ENCODE data around the gene ITPR1.
A peak's percentile ranks its signal among the peaks of the same experiment; 100 is the strongest.

ITPR1 gene

DNA sequence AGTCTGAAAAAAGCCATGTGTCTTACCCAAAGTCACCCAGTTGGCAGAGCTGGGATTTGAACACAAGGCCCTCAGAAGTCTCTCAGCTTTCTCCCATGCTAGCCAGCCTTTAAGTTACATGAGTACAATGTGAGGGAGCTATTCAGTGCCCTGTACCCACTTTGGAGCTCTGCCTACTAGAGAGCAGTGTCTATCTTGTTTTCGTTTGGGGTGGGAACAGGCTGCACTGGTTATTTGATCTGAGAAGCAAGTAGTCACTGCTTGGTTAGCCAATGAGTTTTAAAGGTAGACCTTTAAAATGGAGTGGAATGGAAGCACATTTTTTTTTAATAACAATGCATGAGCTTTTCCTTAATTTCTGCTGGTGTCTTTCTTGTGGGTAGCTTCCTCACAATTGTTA, 255.0 kb downstream of the ITPR1 start:
- CTCF ChIA-PET, result no interaction called here
- POLR2A ChIA-PET (ENCODE audit: low non-redundant PET), result no interaction called here
- no peak for DNase-seq (ENCODE audit: low spot score)
- TF ChIP-seq, protein P1, sequence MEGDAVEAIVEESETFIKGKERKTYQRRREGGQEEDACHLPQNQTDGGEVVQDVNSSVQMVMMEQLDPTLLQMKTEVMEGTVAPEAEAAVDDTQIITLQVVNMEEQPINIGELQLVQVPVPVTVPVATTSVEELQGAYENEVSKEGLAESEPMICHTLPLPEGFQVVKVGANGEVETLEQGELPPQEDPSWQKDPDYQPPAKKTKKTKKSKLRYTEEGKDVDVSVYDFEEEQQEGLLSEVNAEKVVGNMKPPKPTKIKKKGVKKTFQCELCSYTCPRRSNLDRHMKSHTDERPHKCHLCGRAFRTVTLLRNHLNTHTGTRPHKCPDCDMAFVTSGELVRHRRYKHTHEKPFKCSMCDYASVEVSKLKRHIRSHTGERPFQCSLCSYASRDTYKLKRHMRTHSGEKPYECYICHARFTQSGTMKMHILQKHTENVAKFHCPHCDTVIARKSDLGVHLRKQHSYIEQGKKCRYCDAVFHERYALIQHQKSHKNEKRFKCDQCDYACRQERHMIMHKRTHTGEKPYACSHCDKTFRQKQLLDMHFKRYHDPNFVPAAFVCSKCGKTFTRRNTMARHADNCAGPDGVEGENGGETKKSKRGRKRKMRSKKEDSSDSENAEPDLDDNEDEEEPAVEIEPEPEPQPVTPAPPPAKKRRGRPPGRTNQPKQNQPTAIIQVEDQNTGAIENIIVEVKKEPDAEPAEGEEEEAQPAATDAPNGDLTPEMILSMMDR (conservative IDR thresholded peaks at IDR 0.05; ENCODE audit: low read depth), result no peak
- no peak overlapping the region for H3K27ac ChIP-seq

DNA sequence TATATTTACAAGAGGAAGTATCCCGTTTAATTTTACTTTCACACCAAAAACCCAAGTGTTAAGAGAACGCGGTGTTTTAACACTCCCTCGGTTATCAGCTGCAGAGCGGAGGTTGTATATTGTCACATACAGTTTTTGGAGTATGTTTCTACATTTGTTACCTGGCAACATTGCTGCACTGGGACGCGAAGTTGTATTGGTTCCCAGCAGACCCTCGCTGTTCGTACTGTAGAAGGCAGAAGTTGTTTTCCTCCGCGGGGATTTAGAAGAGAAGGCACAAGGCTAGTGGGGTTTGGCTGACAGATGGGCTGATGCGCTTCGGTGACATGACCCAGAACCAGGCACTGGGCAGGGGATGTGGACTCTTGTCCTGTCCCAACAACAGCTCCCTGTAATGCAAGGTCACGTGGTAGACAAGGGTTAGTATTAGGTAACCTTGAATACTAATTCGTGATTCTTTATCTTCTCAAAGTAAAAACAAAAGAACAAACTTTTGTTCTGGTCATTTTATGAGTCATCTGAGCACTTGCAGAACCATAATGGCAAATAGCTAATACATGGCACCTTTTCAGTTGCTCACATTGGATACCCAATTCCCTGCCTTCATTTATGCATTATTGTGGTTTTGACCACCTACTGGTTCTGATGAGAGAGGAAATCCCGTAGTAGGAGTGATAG, 255.7 kb downstream of the ITPR1 start:
- TF ChIP-seq, protein P1 (conservative IDR thresholded peaks at IDR 0.05; ENCODE audit: low read depth), result no peak
- CTCF ChIA-PET, result no interaction called here
- no peak overlapping the region for H3K27ac ChIP-seq
- POLR2A ChIA-PET (ENCODE audit: low non-redundant PET), result no interaction called here
- no peak for DNase-seq (ENCODE audit: low spot score)

DNA sequence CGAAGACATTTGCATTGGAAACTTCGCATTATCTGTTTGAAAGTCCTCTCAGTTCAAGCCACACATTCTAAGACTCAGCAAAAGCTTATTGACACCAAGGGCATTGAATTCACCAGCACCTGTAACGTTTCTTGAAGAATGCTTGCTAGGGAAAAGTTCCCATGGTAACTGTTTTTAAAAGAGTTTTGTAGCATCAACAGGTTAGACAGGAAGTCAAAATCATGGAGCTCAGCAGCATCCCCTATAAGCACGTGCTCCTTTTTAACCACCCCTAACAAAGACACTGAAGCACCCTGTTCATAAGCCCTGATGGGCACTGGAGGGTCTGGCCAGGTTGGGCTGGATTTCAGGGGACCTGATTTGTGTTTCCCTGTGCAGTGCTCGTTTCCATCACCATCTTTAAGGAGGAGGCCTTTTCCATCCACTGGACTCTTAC, 256.4 kb downstream of the ITPR1 start:
- H3K27ac ChIP-seq, result no peak overlapping the region
- ChIA-PET CTCF (no interaction called here), POLR2A (ENCODE audit: low non-redundant PET) (no interaction called here)
- TF ChIP-seq, protein P1 (conservative IDR thresholded peaks at IDR 0.05; ENCODE audit: low read depth), result no peak
- DNase-seq (ENCODE audit: low spot score), result no peak

DNA sequence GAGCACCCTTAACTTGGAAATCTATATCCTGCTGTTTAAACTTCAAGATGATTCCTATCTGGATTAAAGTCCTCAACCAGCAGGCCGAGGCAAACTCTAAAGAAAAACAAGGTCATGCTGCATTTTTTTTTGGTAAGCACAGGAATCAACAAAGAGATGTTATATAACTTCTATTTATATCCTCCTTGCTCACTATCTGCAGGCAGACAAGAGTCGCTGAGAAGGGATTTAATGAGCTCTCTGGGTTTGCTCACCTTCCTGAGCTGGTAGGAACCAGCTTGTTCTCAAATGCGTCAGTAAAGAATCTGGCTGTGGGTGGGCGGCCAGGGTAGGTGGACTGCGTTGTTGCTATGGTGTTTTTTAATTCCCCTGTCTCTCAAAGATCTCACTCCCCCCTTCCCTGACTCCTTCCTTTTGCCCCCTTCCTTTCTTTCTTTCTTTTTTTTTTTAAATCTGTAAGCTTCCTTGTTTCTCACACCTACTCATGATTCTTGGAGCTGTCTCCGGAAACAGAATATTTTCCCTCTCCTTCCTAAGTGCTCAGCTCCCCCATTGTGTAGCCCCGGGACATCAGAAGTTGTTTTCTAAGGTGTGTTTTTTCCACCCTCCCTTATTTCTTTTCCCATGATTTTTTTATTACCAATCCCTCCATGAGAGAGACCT, 257.3 kb downstream of the ITPR1 start:
- no peak for DNase-seq (ENCODE audit: low spot score)
- TF ChIP-seq, protein P1 (conservative IDR thresholded peaks at IDR 0.05; ENCODE audit: low read depth), result no peak
- POLR2A ChIA-PET (ENCODE audit: low non-redundant PET), result no interaction called here
- no peak overlapping the region for H3K27ac ChIP-seq
- CTCF ChIA-PET, result no interaction called here

DNA sequence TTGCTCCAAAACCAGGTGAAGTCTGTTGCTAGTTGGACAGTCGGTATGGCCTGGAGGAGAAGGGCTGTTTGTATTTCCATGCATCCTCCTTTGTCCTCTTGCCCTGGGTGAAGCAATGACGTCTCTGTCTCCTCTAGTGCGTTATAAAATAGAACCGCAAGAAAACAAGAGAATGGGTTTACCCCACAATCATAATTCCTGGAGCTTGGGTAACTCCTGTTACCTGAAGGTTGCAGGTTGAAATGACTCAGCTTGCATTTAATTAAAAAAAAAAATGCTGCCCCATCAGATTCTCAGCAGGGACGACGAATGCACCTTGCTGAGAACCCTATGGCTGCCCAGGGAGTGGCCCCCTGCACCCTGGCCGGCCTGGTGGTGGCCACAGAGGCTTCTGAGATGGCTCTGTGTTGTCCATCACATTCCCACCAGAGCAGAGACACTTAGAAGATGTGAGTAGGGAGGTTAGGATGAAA, 257.9 kb downstream of the ITPR1 start:
- TF ChIP-seq, protein P1 (conservative IDR thresholded peaks at IDR 0.05; ENCODE audit: low read depth), result no peak
- DNase-seq (ENCODE audit: low spot score), result no peak
- ChIA-PET CTCF (no interaction called here), POLR2A (ENCODE audit: low non-redundant PET) (no interaction called here)
- H3K27ac ChIP-seq, result peak overlapping the region; percentile 77

DNA sequence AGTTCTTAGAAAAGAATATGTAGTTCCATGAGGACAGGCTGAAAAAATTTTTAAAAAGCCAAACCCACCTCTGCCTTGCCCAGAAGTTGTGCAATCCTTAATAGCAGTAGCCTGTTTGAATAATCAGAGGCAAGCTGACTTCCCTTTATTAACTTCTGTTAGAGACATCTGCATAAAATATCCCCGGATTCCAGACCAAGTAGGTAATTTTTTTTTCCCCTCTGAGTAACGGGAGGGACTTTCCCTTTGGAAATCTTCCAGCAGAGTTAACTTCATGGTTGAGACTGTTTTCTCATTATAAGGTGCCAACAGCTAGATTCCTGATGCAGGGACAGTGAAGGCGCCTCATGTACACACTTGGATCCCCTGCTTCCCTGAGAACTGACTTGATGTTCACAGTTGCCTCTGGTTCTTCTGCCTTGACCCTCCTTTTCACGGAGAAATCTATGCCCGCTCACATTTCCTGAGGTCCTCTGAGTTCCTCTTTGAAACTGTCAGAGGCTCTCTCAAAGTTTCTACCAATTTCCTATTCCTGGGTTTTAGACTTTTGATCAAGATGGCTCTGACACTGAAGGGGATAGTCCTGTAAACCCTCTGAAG, 258.5 kb downstream of the ITPR1 start:
- CTCF ChIA-PET, result no interaction called here
- peak overlapping the region; percentile 77 for H3K27ac ChIP-seq
- DNase-seq (ENCODE audit: low spot score), result peak; percentile 45
- POLR2A ChIA-PET (ENCODE audit: low non-redundant PET), result no interaction called here
- TF ChIP-seq, protein P1 (conservative IDR thresholded peaks at IDR 0.05; ENCODE audit: low read depth), result no peak
